Subcutaneous adipose tissue (tissue), 4 donors: ENCODE results near the gene C19orf33. TPM values are rescaled to one million over a fixed set of nuclear protein-coding genes. Genes with fewer than 3 reads are reported as not detected.

Experiments
- total RNA-seq, 4 donors: library from RNA; depleted of rRNA; stranded (reverse); fragments of >200 nt; gene quantifications; one replicate each; pipeline ENCODE4 v1.1.0, GENCODE V29; 2016
- TF ChIP-seq, protein P1 (sequence below): fragments of 450-650 bp; IDR thresholded peaks from one replicate; pipeline ENCODE4 v1.5.1; 2016; ENCODE audit warnings: low read depth, mild to moderate bottlenecking, control low read depth, antibody characterized with exemption, moderate library complexity

The C19orf33 gene
- total RNA-seq, 4 donors from 2014 or later, result 1.9 to 12.4 (median 3.6) TPM

DNA sequence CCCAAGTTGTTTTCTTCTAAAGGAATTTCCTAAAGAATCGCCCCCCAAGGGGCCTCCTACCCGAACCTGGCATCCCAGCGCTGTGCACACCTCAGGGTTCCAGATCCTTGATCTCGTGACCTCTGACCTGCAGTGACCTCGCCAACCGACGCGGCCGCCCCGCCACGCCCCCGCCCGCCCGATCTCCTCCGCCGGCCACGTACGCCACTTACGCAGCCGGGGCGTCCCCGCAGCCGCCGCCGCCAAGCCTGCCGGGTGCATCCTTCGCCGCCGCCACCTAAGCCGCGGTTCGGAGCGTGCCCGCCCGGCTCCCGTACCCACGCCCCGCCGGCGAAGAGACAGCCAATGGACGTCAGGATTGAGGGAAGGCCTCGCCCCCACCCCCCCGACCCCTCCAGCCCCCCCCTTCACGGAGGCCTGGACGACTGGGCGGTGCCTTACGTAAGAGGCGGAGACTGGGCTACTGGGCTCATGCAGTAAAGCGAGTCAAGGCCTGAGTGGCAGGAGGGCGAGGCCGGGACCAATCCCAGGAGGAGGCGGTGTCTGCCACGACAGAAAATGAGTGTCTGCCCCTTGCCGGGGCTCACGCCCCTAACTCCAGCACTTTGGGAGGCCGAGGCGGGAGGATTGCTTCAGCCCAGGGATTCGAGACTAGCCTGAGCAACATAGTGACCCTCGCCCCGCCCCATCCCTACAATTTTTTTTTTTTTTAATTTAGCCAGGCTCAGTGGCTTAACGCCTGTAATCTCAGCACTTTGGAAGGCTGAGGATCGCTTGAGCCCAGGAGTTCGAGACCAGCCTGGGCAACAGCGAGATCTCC, 11.8 kb downstream of the C19orf33 start, which contains the start of gene YIF1B:
Gene YIF1B, minus strand, starts transcription at position 291 of the 820 bp plus-strand sequence. Its CDS starts 30 bp downstream, at position 261.
- TF ChIP-seq, protein P1, sequence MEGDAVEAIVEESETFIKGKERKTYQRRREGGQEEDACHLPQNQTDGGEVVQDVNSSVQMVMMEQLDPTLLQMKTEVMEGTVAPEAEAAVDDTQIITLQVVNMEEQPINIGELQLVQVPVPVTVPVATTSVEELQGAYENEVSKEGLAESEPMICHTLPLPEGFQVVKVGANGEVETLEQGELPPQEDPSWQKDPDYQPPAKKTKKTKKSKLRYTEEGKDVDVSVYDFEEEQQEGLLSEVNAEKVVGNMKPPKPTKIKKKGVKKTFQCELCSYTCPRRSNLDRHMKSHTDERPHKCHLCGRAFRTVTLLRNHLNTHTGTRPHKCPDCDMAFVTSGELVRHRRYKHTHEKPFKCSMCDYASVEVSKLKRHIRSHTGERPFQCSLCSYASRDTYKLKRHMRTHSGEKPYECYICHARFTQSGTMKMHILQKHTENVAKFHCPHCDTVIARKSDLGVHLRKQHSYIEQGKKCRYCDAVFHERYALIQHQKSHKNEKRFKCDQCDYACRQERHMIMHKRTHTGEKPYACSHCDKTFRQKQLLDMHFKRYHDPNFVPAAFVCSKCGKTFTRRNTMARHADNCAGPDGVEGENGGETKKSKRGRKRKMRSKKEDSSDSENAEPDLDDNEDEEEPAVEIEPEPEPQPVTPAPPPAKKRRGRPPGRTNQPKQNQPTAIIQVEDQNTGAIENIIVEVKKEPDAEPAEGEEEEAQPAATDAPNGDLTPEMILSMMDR, result no peak

DNA sequence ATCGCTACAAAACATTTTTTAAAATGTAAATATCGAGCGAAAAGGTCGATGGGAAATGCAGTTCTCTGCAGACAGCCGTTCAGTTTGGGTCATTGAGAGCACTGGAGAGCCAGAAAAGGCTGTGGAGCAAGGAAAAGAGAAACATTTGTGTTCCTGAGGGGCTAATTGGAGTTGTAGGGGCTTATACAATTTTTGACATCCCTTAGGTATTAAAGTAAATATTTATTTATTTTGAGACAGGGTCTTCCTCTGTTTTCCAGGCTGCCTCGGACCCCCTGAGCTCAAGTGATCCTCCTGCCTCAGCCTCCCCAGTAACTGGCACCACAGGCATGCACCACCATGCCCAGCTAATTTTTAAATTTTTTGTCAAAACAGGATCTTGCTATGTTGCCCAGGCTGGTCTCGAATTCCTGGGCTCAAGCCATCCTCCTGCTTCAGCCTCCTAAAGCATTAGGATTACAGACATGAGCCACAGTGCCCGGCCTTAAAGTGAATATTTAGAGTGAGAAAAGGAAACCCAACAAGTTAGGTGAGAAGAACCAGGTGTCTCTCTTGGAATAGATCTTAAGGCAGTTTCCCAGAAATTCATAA, 12.5 kb downstream of the C19orf33 start:
- TF ChIP-seq, protein P1, result no peak

DNA sequence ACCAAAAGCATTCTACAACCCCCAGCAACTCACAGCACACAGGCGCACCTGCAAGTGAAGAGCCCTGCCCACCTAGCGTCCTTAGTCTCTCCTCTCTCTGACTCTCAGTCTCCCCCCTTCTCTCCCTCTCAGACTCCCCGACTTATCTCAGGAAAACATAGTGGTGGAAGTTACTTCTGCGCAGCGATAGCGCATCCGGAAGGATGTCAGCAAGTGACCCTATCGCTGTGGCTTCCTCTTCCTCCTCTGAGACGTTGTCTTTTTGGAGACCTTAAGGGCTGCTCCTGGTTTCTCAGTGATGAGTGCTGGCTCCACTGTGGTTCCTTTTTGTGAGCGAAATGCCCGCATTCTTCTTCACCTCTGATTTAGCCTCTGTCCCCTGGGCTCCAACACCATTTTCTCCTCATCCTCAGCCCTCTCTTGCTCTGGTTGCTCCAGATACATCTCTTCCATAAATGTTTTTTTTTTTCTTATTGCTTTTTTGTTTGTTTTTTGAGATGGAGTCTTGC, 13.1 kb downstream of the C19orf33 start:
- TF ChIP-seq, protein P1, result no peak

DNA sequence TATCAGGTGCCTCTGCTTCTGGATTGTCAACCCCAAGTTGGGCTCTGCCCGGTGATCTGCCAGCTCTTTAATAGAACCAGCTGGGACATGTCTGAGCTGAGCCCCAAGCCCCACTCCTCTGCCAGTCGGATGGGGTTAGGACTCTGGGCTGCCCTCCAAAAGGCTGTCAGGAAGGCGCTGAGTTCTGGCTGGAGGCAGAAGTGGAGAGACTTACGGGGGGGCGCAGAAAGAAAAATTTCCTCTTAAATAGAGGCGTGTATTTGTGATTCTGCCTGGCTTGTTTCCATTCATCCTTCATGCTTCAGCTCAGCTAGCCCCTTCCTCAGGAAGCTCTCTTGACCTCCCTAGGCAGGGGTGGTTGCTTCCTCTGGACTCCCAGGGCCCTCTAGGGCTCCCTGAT, 14.6 kb downstream of the C19orf33 start:
- TF ChIP-seq, protein P1, result no peak

DNA sequence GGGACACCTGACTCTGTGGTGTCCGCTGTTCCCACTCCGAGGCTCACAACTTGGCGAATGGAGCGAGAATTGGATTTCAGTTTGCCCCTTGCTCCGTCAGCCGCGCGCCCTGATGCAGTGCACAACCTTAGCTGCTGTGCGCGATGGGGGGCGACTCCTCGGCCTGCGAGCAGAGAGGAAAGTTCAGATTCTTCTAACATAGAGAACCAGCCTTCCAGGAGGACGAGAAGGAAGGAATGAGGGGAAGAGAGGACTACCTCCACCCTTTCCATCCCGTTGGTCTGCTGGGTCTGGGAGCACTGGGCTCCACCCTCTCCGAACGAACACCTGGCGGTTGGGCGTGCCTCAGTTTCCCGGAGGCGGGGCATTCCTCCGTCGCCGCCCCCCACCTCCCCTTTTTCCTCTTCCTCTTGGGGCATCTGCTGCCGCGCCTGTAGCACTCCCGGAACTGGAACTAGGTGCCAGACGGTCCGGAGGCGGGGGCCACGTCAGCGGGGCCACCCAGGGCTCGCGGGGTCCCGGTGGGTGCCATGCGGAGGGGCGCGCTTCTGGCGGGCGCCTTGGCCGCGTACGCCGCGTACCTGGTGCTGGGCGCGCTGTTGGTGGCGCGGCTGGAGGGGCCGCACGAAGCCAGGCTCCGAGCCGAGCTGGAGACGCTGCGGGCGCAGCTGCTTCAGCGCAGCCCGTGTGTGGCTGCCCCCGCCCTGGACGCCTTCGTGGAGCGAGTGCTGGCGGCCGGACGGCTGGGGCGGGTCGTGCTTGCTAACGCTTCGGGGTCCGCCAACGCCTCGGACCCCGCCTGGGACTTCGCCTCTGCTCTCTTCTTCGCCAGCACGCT, 15.6 kb downstream of the C19orf33 start, which contains the start of gene KCNK6:
Gene KCNK6, plus strand, starts transcription at position 425 of the 838 bp plus-strand sequence. Its CDS starts 106 bp downstream, at position 531.
- TF ChIP-seq, protein P1, result no peak

DNA sequence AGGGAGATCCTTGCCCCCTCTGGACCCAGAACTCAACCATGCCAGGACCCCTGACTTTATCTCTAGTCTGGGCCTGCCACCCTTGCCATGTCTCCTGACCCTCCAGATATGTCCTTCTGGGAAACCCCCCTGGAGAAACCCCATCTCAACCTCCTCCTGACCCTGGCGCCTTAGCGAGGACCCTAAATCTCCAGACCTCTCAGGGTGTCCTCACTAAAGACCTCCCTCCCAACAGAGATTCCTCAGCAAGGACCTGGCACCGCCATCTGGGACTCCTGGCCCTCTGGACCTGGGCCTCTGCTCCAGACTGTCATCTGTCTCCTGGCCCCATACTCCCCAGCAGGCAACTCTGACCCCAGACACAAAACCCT, 16.9 kb downstream of the C19orf33 start:
- TF ChIP-seq, protein P1, result no peak
